BLaER1 treated with 17β-estradiol and CSF1 and Interleukin-3, amounts not matched to agents 10 nM and 100 nM (cell line): Measurements from ENCODE around the gene DGKI.

Experiments
- H3K27ac ChIP-seq, 11 experiments: shearing (Covaris generic); formaldehyde crosslinking; 2 replicates each; pipeline ENCODE4 v1.8.1; 2022
- H3K27me3 ChIP-seq, 11 experiments: shearing (Covaris generic); formaldehyde crosslinking; 2 replicates each; pipeline ENCODE4 v1.8.1; 2022
- H3K36me3 ChIP-seq, 11 experiments: shearing (Covaris generic); formaldehyde crosslinking; 2 replicates each; pipeline ENCODE4 v1.8.1; 2022
- H3K4me1 ChIP-seq, 10 experiments: shearing (Covaris generic); formaldehyde crosslinking; 2 replicates each; pipeline ENCODE4 v1.8.1; 2022
- H3K4me2 ChIP-seq, 11 experiments: shearing (Covaris generic); formaldehyde crosslinking; 2 replicates each; pipeline ENCODE4 v1.8.1; 2022
- H3K4me3 ChIP-seq, 10 experiments: shearing (Covaris generic); formaldehyde crosslinking; 2 replicates each; pipeline ENCODE4 v1.8.1; 2022
- H3K9ac ChIP-seq, 11 experiments: shearing (Covaris generic); formaldehyde crosslinking; 2 replicates each; pipeline ENCODE4 v1.8.1; 2022
- H3K9me3 ChIP-seq, 11 experiments: shearing (Covaris generic); formaldehyde crosslinking; replicated peaks in 1 of 11; 2 replicates each; pipeline ENCODE4 v1.8.1; 2022
- H4K20me1 ChIP-seq, 11 experiments: shearing (Covaris generic); formaldehyde crosslinking; 2 replicates each; pipeline ENCODE4 v1.8.1; 2022
- Cebpa-rat ChIP-seq, 11 experiments: shearing (Covaris generic); IDR thresholded peaks; 2 replicates each; pipeline ENCODE4 v1.8.1; 2022

Gene DGKI

DNA sequence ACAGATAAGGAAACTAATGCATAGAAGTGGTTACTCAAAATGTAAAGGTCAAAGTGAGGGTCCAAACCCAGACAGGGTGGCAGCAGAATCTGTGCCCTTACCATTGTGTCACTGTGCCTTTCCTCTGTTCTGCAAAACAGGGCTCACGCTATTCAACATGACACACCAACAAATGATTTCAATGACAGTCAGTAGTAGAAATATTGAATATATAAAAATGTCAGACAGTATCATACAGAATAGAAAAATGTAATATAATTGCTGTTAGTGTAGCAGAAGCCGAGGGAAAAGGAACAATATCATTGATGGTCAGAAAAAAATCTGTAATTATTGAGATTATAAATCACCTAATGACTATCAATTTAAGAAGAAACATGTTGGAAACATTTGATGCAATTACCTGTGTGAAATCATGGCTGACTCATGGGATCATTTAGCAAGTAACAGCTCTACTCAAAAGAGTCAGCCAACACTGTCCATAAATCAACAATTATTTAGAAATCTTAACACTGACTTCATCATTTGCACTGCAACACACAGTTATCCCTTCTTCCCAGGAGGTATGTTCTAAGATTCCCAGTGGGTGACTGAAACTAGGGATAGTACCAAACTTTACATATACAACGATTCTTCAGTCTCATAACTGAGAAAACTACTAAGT, 198.7 kb downstream of the DGKI start:
- no peak for TF ChIP-seq Cebpa-rat (IDR thresholded peaks at IDR 0.05)
- H3K9me3 ChIP-seq: no peaks in the 10 kb centered on the region
- H4K20me1 ChIP-seq: no peaks in the 10 kb centered on the region
- H3K4me3 ChIP-seq: no peak overlapping the region
- no peak overlapping the region for H3K27ac ChIP-seq
- no peak overlapping the region for H3K9ac ChIP-seq
- no peaks in the 10 kb centered on the region for H3K36me3 ChIP-seq
- H3K27me3 ChIP-seq: peaks cover 0 to 44% (median 0%) of the 10 kb centered on the region in 11 experiments; a peak in 4 of 22 replicates
- no peaks in the 10 kb centered on the region for H3K4me1 ChIP-seq
- H3K4me2 ChIP-seq: no peak overlapping the region

DNA sequence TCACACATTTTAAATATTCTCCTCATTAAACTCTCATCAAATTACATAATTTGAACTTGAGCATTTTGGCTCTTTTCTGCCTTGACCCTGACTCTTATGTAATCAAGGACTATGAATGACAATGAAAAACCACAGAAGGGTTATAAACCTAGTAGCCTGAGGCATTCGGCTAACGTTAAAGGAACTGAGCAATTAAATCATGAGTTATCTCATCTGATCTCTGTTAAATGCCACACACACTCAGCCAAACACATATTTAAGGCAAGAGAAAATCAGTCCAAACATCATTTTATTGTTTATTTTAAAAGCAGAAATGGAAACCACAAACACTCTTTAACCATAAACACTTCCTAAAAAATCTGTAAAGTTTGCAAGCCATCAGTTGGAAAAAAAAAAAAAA, 204.3 kb downstream of the DGKI start:
- no peaks in the 10 kb centered on the region for H4K20me1 ChIP-seq

DNA sequence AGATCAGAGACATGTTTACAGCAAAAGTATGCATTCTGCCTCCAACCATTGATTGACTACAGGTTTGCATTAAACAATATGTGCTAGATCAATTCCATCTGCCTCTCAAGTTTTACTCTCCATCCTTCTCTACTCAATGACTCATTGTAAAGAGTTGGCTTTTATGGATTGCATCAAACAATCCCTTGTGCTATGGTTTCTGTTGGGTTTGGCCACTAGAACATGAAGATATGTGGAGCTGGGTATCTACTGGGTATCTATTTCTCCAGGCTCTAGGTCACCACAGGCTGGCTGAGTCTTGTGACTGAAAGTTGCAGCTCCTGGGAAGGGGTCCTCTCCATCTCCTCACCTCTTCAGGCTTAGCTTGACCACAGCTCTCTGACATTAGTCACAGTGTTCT, 204.7 kb downstream of the DGKI start:
- TF ChIP-seq Cebpa-rat (IDR thresholded peaks at IDR 0.05): no peak
- H3K4me2 ChIP-seq: peak overlapping the region in 5 of 11 experiments; percentile 17 to 61 (median 30); a peak in 8 of 22 replicates
- H3K4me1 ChIP-seq: peaks cover 0 to 13% (median 3%) of the 10 kb centered on the region in 10 experiments; a peak in 9 of 20 replicates
- no peak overlapping the region for H3K27ac ChIP-seq
- H3K36me3 ChIP-seq: no peaks in the 10 kb centered on the region
- H4K20me1 ChIP-seq: no peaks in the 10 kb centered on the region
- no peak overlapping the region for H3K9ac ChIP-seq
- peaks cover 0 to 55% (median 0%) of the 10 kb centered on the region in 11 experiments; a peak in 4 of 22 replicates for H3K27me3 ChIP-seq
- no peak overlapping the region for H3K4me3 ChIP-seq
- peaks cover 0 to 4% (median 0%) of the 10 kb centered on the region in 11 experiments; a peak in 1 of 22 replicates for H3K9me3 ChIP-seq

More for the DNA sequence above, 204.3 kb downstream of the DGKI start:
- Histone ChIP-seq H3K36me3 (no peaks in the 10 kb centered on the region), H3K27me3 (peaks cover 0 to 56% (median 0%) of the 10 kb centered on the region in 11 experiments; a peak in 4 of 22 replicates), H3K4me3 (no peak overlapping the region), H3K4me2 (peak overlapping the region in 5 of 11 experiments; percentile 17 to 61 (median 30); a peak in 8 of 22 replicates), H3K9me3 (peaks cover 0 to 4% (median 0%) of the 10 kb centered on the region in 11 experiments; a peak in 1 of 22 replicates), H3K27ac (no peak overlapping the region), H3K9ac (no peak overlapping the region), H3K4me1 (peaks cover 0 to 13% (median 3%) of the 10 kb centered on the region in 10 experiments; a peak in 9 of 20 replicates)
- TF ChIP-seq Cebpa-rat (IDR thresholded peaks at IDR 0.05): no peak

DNA sequence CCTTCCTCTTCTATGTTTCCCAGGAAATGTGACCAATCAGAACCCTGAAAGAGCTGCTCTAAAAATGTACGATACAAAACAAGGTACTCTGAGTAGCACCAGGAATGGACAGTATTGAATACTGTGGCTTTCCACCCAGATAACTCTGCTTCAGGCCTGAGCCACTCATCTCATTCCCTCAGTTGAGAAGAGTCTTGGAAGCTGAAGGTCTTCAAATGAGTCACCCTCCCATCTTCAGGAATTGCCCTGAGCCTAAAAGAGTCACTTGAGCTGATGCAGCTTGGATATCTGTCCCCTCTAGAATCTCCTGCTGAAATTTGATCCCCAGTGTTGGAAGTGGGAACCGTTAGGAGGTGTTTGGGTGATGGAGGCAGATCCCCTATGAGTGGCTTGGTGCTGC, 210.4 kb downstream of the DGKI start:
- Histone ChIP-seq H3K36me3 (no peaks in the 10 kb centered on the region), H4K20me1 (no peaks in the 10 kb centered on the region), H3K4me3 (no peak overlapping the region), H3K4me2 (no peak overlapping the region), H3K9ac (no peak overlapping the region), H3K4me1 (no peaks in the 10 kb centered on the region), H3K27me3 (peaks cover 0 to 48% (median 0%) of the 10 kb centered on the region in 11 experiments; a peak in 4 of 22 replicates), H3K27ac (no peak overlapping the region), H3K9me3 (peaks cover 0 to 10% (median 0%) of the 10 kb centered on the region in 11 experiments; a peak in 1 of 22 replicates)
- no peak for TF ChIP-seq Cebpa-rat (IDR thresholded peaks at IDR 0.05)

DNA sequence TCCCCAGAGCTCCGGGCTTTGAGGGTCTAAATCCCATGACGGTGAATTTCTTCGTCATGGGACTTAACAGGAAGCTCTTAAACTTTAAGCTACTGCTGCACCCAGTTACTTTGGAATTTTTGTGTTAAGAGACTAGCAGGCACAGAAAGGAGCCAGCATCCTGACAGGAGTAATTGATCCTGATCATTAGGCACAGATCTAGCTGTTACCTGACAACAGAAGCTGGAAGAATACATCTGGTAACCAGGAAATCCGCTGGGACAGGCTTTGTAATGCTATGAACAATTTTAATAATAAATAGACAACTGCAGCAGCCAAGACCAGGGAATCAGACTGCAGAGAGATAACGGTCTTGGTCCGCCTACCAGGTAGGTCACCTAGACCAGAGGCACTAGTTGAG, 210.9 kb downstream of the DGKI start:
- no peaks in the 10 kb centered on the region for H3K36me3 ChIP-seq
- no peak overlapping the region for H3K4me3 ChIP-seq
- peaks cover 0 to 50% (median 0%) of the 10 kb centered on the region in 11 experiments; a peak in 4 of 22 replicates for H3K27me3 ChIP-seq
- TF ChIP-seq Cebpa-rat (IDR thresholded peaks at IDR 0.05): no peak
- no peak overlapping the region for H3K9ac ChIP-seq
- H3K4me1 ChIP-seq: no peaks in the 10 kb centered on the region
- H3K4me2 ChIP-seq: no peak overlapping the region
- H3K9me3 ChIP-seq: peaks cover 0 to 7% (median 0%) of the 10 kb centered on the region in 11 experiments; a peak in 1 of 22 replicates
- H3K27ac ChIP-seq: no peak overlapping the region
- H4K20me1 ChIP-seq: no peaks in the 10 kb centered on the region

DNA sequence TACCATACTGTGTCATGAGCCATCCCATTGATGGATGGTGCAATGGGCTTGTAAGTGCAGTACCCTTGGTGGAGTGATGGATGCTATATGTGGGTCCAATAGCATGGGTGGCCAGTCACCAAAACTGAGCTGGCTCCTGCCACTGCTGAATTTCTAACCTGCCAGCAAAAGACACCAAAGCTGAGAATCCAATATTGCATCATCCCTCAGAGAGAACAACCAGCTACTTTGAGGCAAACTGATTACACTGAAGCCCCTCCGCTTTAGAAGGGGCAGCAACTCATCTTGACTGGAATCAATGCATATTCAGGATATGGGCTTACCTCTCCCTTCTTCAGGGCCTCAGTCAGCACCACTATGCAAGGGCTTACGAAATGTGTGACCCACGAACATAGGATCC, 211.6 kb downstream of the DGKI start:
- H3K4me3 ChIP-seq: no peak overlapping the region
- no peaks in the 10 kb centered on the region for H3K36me3 ChIP-seq
- H3K9me3 ChIP-seq: 0 out of 22 replicates have a peak, but pooled peaks cover 0 to 7% (median 0%) of the 10 kb centered on the region in 11 experiments
- H3K9ac ChIP-seq: no peak overlapping the region
- H3K4me2 ChIP-seq: no peak overlapping the region
- no peaks in the 10 kb centered on the region for H3K4me1 ChIP-seq
- H3K27ac ChIP-seq: no peak overlapping the region
- no peaks in the 10 kb centered on the region for H4K20me1 ChIP-seq
- peaks cover 0 to 45% (median 0%) of the 10 kb centered on the region in 11 experiments; a peak in 4 of 22 replicates for H3K27me3 ChIP-seq
- TF ChIP-seq Cebpa-rat (IDR thresholded peaks at IDR 0.05): peak in 2 of 11 experiments; percentile 33 to 40; a peak in 2 of 22 replicates

DNA sequence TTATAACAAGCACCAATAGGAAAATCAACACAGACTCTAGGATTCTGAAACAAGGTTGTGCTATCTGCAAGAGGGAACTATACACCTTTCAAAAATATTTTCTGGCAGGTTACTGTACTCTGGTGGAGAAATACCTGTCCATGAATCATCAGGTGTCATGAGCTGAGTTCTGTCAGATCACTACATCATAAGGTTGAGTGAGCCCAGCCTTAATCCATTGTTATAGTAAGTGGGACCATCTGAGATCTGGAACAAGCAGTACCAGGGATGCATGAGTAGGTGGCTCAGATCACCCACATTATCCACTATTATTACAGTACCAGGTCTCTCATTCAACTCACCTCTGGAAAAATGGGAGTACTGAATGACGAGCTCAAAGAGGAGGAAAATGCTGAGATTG, 212.4 kb downstream of the DGKI start:
- Histone ChIP-seq H4K20me1 (no peaks in the 10 kb centered on the region), H3K27me3 (peaks cover 0 to 39% (median 0%) of the 10 kb centered on the region in 11 experiments; a peak in 4 of 22 replicates), H3K4me2 (no peak overlapping the region), H3K9ac (no peak overlapping the region), H3K9me3 (0 out of 22 replicates have a peak, but pooled peaks cover 0 to 7% (median 0%) of the 10 kb centered on the region in 11 experiments), H3K4me1 (no peaks in the 10 kb centered on the region), H3K4me3 (no peak overlapping the region), H3K27ac (no peak overlapping the region), H3K36me3 (no peaks in the 10 kb centered on the region)
- TF ChIP-seq Cebpa-rat (IDR thresholded peaks at IDR 0.05): no peak

DNA sequence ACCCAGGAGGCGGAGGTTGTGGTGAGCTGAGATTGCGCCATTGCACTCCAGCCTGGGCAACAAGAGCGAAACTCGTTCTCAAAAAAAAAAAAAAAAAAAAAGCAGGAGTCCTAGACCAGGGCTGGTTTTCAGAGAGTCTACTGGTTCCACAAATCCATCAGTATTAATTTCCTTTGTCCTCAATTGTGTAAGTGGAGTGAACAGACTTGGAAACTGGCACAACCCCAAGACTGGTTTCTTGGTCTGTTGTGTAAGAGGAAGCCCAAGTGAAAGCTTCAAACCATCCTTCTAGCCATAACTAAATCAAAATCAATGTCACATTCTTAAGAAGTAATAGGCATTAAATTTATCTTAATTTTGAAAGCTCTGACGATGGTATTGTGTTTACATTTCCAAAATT, 213.6 kb downstream of the DGKI start:
- no peaks in the 10 kb centered on the region for H3K36me3 ChIP-seq
- no peaks in the 10 kb centered on the region for H3K4me1 ChIP-seq
- H3K27me3 ChIP-seq: peaks cover 0 to 41% (median 0%) of the 10 kb centered on the region in 11 experiments; a peak in 4 of 22 replicates
- TF ChIP-seq Cebpa-rat (IDR thresholded peaks at IDR 0.05): no peak
- no peaks in the 10 kb centered on the region for H4K20me1 ChIP-seq
- H3K4me2 ChIP-seq: no peak overlapping the region
- H3K9me3 ChIP-seq: 0 out of 22 replicates have a peak, but pooled peaks cover 0 to 7% (median 0%) of the 10 kb centered on the region in 11 experiments
- no peak overlapping the region for H3K4me3 ChIP-seq
- H3K27ac ChIP-seq: no peak overlapping the region
- H3K9ac ChIP-seq: no peak overlapping the region

DNA sequence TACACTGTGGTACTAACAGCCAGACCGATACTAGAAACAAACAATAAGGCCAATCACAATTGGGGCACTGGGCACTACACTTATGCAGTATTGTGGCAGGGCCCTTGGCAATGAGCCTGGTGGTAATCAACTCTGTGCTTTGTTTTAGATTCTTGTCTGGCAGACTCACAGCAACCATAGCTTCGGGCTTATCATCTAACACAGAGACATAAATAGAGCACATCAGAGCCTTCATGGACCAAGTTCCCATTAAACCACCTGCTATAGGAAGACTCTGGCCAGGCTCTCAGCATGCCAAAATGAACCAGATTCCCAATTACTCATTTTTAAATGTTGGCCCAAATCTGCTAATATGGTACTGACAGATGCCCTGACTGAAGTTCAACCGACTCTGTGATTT, 218.6 kb downstream of the DGKI start:
- no peak for TF ChIP-seq Cebpa-rat (IDR thresholded peaks at IDR 0.05)
- Histone ChIP-seq H3K4me1 (no peaks in the 10 kb centered on the region; a peak in 1 of 20 replicates), H3K27me3 (peaks cover 0 to 16% (median 0%) of the 10 kb centered on the region in 11 experiments; a peak in 1 of 22 replicates), H3K4me2 (no peak overlapping the region), H3K4me3 (no peak overlapping the region), H3K27ac (no peak overlapping the region), H3K9ac (no peak overlapping the region), H3K36me3 (no peaks in the 10 kb centered on the region), H4K20me1 (no peaks in the 10 kb centered on the region), H3K9me3 (peaks cover 0 to 25% (median 10%) of the 10 kb centered on the region in 11 experiments; a peak in 10 of 22 replicates)
